Embryonic facial prominence (tissue), 1 donor: ENCODE measurements around the gene ZNRD2.
A peak's percentile ranks its signal among the peaks of the same experiment; 100 is the strongest.
"Not testable (repeated sequence)": the region's sequence is repeated elsewhere in the genome, so short reads cannot be mapped to it uniquely, and the experiment has no call there.

Experiments
- DNase-seq: peaks from one replicate; pipeline ENCODE4 v3.0.0-alpha.2; 2016; ENCODE audit errors: extremely low spot score

The ZNRD2 gene

GRCh38 chr11:65555693-65556231 lies 14.5 kb upstream of the ZNRD2 start:
- no peak for DNase-seq

GRCh38 chr11:65556470-65557279 lies 13.6 kb upstream of the ZNRD2 start:
- no peak for DNase-seq

GRCh38 chr11:65557280-65558001 lies 12.8 kb upstream of the ZNRD2 start:
- no peak for DNase-seq

- DNase-seq: no peak
These were observed 12.0 kb upstream of the ZNRD2 start, which contains the start of gene LTBP3 for GRCh38 chr11:65558002-65558929. Gene LTBP3 (minus strand): TSS chr11:65558359. CDS start chr11:65557959, 400 bp downstream.

- DNase-seq: no peak
These were observed 11.3 kb upstream of the ZNRD2 start for GRCh38 chr11:65558930-65559509.

- no peak for DNase-seq
These were observed 10.7 kb upstream of the ZNRD2 start for GRCh38 chr11:65559535-65559934.

- DNase-seq: no peak
These were observed 10.2 kb upstream of the ZNRD2 start for GRCh38 chr11:65559951-65560537.

- no peak for DNase-seq
These were observed 9.5 kb upstream of the ZNRD2 start for GRCh38 chr11:65560555-65561418.

GRCh38 chr11:65562020-65562419 lies 8.3 kb upstream of the ZNRD2 start:
- no peak for DNase-seq

GRCh38 chr11:65562788-65563187 lies 7.5 kb upstream of the ZNRD2 start:
- no peak for DNase-seq

GRCh38 chr11:65563601-65564000 lies 6.7 kb upstream of the ZNRD2 start:
- no peak for DNase-seq

GRCh38 chr11:65564879-65565559 lies 5.3 kb upstream of the ZNRD2 start:
- DNase-seq: not testable (repeated sequence)

- no peak for DNase-seq
These were observed 4.4 kb upstream of the ZNRD2 start for GRCh38 chr11:65565624-65566453.

- no peak for DNase-seq
These were observed 909 bp upstream of the ZNRD2 start for GRCh38 chr11:65569164-65569972.

GRCh38 chr11:65571420-65571819 lies 1.1 kb downstream of the ZNRD2 start:
- DNase-seq: no peak

GRCh38 chr11:65571940-65572339 lies 1.7 kb downstream of the ZNRD2 start:
- DNase-seq: no peak

- peak; percentile 78 for DNase-seq
These were observed 2.2 kb downstream of the ZNRD2 start, which contains the start of gene FAM89B for GRCh38 chr11:65572356-65573051. Gene FAM89B (plus strand): TSS chr11:65572538. CDS start chr11:65572670, 132 bp downstream.
